Esophagus muscularis mucosa (tissue), 4 donors: Measurements from ENCODE around the gene HNRNPL. TPM values are rescaled to one million over a fixed set of nuclear protein-coding genes. Genes with fewer than 3 reads are reported as not detected.

ENCODE experiments used
- DNase-seq: peaks from one replicate; pipeline ENCODE4 v3.0.0-alpha.2; 2017; ENCODE audit errors: extremely low spot score
- H3K27ac ChIP-seq, 4 donors: fragments of 200-600 bp; sonication (generic); replicated peaks in 1 of 4; 1 replicate in 3 of 4; 2 replicates in 1 of 4; pipeline ENCODE4 v1.5.1; 2016 to 2019; ENCODE audit warnings: mild to moderate bottlenecking in 1 of 4
- H3K27me3 ChIP-seq, 4 donors: fragments of 200-600 bp; sonication (generic); one replicate each; pipeline versions ENCODE4 v1.5.1 to v1.6.0; 2016 to 2019
- H3K36me3 ChIP-seq, 4 donors: fragments of 200-600 bp; sonication (generic); one replicate each; pipeline ENCODE4 v1.5.1; 2016 to 2019
- H3K4me1 ChIP-seq, 4 donors: fragments of 200-600 bp; sonication (generic); one replicate each; pipeline ENCODE4 v1.5.1; 2016 to 2019
- H3K4me3 ChIP-seq, 4 donors: fragments of 200-600 bp; sonication (generic); 1 replicate in 2 of 4; 2 replicates in 2 of 4; pipeline ENCODE4 v1.5.1; 2016 to 2019; ENCODE audit warnings: mild to moderate bottlenecking in 4 of 4, moderate library complexity in 1 of 4
- H3K9me3 ChIP-seq, 4 donors: fragments of 200-600 bp; sonication (generic); 1 replicate in 3 of 4; 2 replicates in 1 of 4; pipeline ENCODE4 v1.5.1; 2016 to 2019
- EP300 ChIP-seq: sonication (generic); formaldehyde crosslinking; IDR thresholded peaks from one replicate; pipeline ENCODE4 v1.6.1; 2017; ENCODE audit warnings: antibody characterized with exemption
- POLR2A ChIP-seq: fragments of 450-650 bp; IDR thresholded peaks from one replicate; pipeline ENCODE4 v1.6.1; 2017; ENCODE audit warnings: antibody characterized with exemption, moderate library complexity, mild to moderate bottlenecking, low read depth
- POLR2AphosphoS5 ChIP-seq, 2 donors: sonication (generic); formaldehyde crosslinking; IDR thresholded peaks; one replicate each; pipeline ENCODE4 v1.6.1; 2017; ENCODE audit warnings: antibody characterized with exemption in 2 of 2
- WGBS: methylation state at CpG from one replicate; pipeline ENCODE4 v1.1.5; 2018; 5-methylcytosine and 5-hydroxymethylcytosine counted together
- intact Hi-C: fragments of 100-400 bp; cut with DNase I; formaldehyde crosslinking; loops from one replicate; pipeline ENCODE4 v1.15.1; 2023
- total RNA-seq, 4 donors: library from RNA; depleted of rRNA; stranded (reverse); fragments of >200 nt; gene quantifications; one replicate each; pipeline versions ENCODE4 v1.1.0 to v1.2.1, GENCODE V29; 2016
- TF ChIP-seq, protein P1 (sequence below), 3 experiments: fragments of 200-600 bp in 2 of 3; fragments of 450-650 bp in 1 of 3; sonication (generic) in 2 of 3; IDR thresholded peaks; one replicate each; pipeline ENCODE4 v1.5.1; 2017 to 2019; ENCODE audit warnings: antibody characterized with exemption in 3 of 3, mild to moderate bottlenecking in 2 of 3, moderate library complexity in 1 of 3

The HNRNPL gene
- total RNA-seq, 4 donors from 2014 or later = 126 to 202 (median 180) TPM

- no peak for DNase-seq
- WGBS = 66% methylated on average over 8 of the region's 8 CpGs
- H3K27me3 ChIP-seq = no peaks in the 10 kb centered on the region
- peaks cover 8 to 46% (median 36%) of the 10 kb centered on the region in 4 donors for H3K4me1 ChIP-seq
- peak overlapping the region; percentile 51 to 93 (median 74) for H3K27ac ChIP-seq
- H3K9me3 ChIP-seq = no peaks in the 10 kb centered on the region
- TF ChIP-seq EP300 = no peak
- TF ChIP-seq POLR2A = no peak
- TF ChIP-seq, protein P1, sequence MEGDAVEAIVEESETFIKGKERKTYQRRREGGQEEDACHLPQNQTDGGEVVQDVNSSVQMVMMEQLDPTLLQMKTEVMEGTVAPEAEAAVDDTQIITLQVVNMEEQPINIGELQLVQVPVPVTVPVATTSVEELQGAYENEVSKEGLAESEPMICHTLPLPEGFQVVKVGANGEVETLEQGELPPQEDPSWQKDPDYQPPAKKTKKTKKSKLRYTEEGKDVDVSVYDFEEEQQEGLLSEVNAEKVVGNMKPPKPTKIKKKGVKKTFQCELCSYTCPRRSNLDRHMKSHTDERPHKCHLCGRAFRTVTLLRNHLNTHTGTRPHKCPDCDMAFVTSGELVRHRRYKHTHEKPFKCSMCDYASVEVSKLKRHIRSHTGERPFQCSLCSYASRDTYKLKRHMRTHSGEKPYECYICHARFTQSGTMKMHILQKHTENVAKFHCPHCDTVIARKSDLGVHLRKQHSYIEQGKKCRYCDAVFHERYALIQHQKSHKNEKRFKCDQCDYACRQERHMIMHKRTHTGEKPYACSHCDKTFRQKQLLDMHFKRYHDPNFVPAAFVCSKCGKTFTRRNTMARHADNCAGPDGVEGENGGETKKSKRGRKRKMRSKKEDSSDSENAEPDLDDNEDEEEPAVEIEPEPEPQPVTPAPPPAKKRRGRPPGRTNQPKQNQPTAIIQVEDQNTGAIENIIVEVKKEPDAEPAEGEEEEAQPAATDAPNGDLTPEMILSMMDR (IDR thresholded peaks at IDR 0.05) = no peak
- no peak for TF ChIP-seq POLR2AphosphoS5 (IDR thresholded peaks at IDR 0.05)
- no peak overlapping the region for H3K4me3 ChIP-seq
- peaks cover 56 to 69% (median 63%) of the 10 kb centered on the region in 4 donors for H3K36me3 ChIP-seq
- intact Hi-C loops = loop anchor here (5.0 to 10.0 kb wide), 2 partner anchors 104 to 202 kb away; no protein-coding TSS in a partner anchor
These were observed 13.4 kb downstream of the HNRNPL start for GRCh38 chr19:38836159-38836982.

- no peaks in the 10 kb centered on the region for H3K27me3 ChIP-seq
- TF ChIP-seq POLR2A (no peak), EP300 (no peak), POLR2AphosphoS5 (IDR thresholded peaks at IDR 0.05) (no peak)
- TF ChIP-seq, protein P1 (IDR thresholded peaks at IDR 0.05) = no peak
- DNase-seq = no peak
- no peaks in the 10 kb centered on the region for H3K9me3 ChIP-seq
- intact Hi-C loops = loop anchor here (10.0 kb wide), 1 partner anchor 200 kb away; no protein-coding TSS in a partner anchor
- no peak overlapping the region for H3K4me3 ChIP-seq
- peak overlapping the region; percentile 51 to 93 (median 74) for H3K27ac ChIP-seq
- peaks cover 19 to 62% (median 48%) of the 10 kb centered on the region in 4 donors for H3K4me1 ChIP-seq
- H3K36me3 ChIP-seq = peaks cover 38 to 55% (median 54%) of the 10 kb centered on the region in 4 donors
- WGBS = 90% methylated on average over 6 of the region's 6 CpGs
These were observed 15.2 kb downstream of the HNRNPL start for GRCh38 chr19:38834590-38834989.

- no peaks in the 10 kb centered on the region for H3K27me3 ChIP-seq
- no peaks in the 10 kb centered on the region for H3K9me3 ChIP-seq
- intact Hi-C loops = loop anchor here (10.0 kb wide), 1 partner anchor 199 kb away; no protein-coding TSS in a partner anchor
- TF ChIP-seq POLR2AphosphoS5 (IDR thresholded peaks at IDR 0.05) (no peak), EP300 (no peak), POLR2A (no peak)
- TF ChIP-seq, protein P1 (IDR thresholded peaks at IDR 0.05) = no peak
- H3K27ac ChIP-seq = peak overlapping the region in 3 of 4 donors; percentile 54 to 93 (median 93)
- H3K36me3 ChIP-seq = peaks cover 33 to 55% (median 54%) of the 10 kb centered on the region in 4 donors
- no peak for DNase-seq
- 91% methylated on average over 4 of the region's 4 CpGs for WGBS
- peaks cover 21 to 65% (median 49%) of the 10 kb centered on the region in 4 donors for H3K4me1 ChIP-seq
- H3K4me3 ChIP-seq = no peak overlapping the region
These were observed 15.7 kb downstream of the HNRNPL start for GRCh38 chr19:38834104-38834490.

DNA sequence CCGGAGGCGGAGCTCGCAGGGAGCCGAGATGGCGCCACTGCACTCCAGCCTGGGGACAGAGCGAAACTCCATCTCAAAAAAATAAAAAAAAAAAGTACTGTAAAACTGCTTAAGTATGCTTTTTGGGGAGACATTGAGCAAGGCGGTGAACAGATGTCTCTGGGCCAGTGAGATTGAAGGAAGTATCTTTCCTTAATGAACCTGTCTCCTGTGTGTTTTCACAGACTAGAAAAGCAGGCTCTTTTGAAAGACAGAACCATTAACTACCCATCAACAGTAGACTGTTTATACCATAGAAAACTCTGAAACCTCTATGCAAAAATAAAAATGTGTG is 16.7 kb downstream of the HNRNPL start:
- intact Hi-C loops = loop anchor here (10.0 kb wide), 1 partner anchor 198 kb away; no protein-coding TSS in a partner anchor
- Histone ChIP-seq H3K27ac (peak overlapping the region; percentile 89 to 93 (median 92)), H3K4me3 (no peak overlapping the region), H3K4me1 (peaks cover 29 to 65% (median 49%) of the 10 kb centered on the region in 4 donors), H3K9me3 (no peaks in the 10 kb centered on the region), H3K36me3 (peaks cover 24 to 54% (median 54%) of the 10 kb centered on the region in 4 donors), H3K27me3 (no peaks in the 10 kb centered on the region)
- TF ChIP-seq POLR2A (no peak), POLR2AphosphoS5 (IDR thresholded peaks at IDR 0.05) (no peak), EP300 (no peak)
- TF ChIP-seq, protein P1 (IDR thresholded peaks at IDR 0.05) = no peak
- no peak for DNase-seq
- WGBS = 89% methylated on average over 7 of the region's 7 CpGs
